Body of pancreas (tissue), 4 donors: Measurements from ENCODE around the gene GSE1. TPM values are rescaled to one million over a fixed set of nuclear protein-coding genes. Genes with fewer than 3 reads are reported as not detected.

Experiments used
- ATAC-seq: fragments of 150-250 bp; one replicate; pipeline ENCODE4 v1.9.1; 2016
- DNase-seq, 4 donors: peaks; one replicate each; pipeline ENCODE4 v3.0.0-alpha.2; 2019
- H3K27ac ChIP-seq, 4 donors: fragments of 200-600 bp; sonication (generic); 1 replicate in 3 of 4; 2 replicates in 1 of 4; pipeline versions ENCODE4 v1.5.1 to v1.6.1; 2016 to 2019; ENCODE audit warnings: mild to moderate bottlenecking in 1 of 4, mixed read lengths in 1 of 4, moderate library complexity in 1 of 4
- H3K27me3 ChIP-seq, 2 donors: fragments of 200-600 bp; sonication (generic); one replicate each; pipeline ENCODE4 v1.6.0; 2016; ENCODE audit warnings: mild to moderate bottlenecking in 1 of 2
- H3K36me3 ChIP-seq, 2 donors: fragments of 200-600 bp; sonication (generic); replicated peaks in 1 of 2; 2 replicates each; pipeline ENCODE4 v1.5.1; 2016; ENCODE audit warnings: low read depth in 2 of 2; ENCODE audit not compliant: insufficient read depth in 1 of 2
- H3K4me1 ChIP-seq: fragments of 200-600 bp; sonication (generic); one replicate; pipeline ENCODE4 v1.6.0; 2016
- H3K4me3 ChIP-seq, 2 donors: fragments of 200-600 bp; sonication (generic); 1 replicate in 1 of 2; 2 replicates in 1 of 2; pipeline ENCODE4 v1.5.1; 2016 to 2019
- H3K9me3 ChIP-seq, 3 donors: fragments of 200-600 bp; sonication (generic); 1 replicate in 2 of 3; 2 replicates in 1 of 3; pipeline ENCODE4 v1.5.1; 2016
- CTCF ChIP-seq, 7 experiments: fragments of 450-650 bp in 4 of 7; fragments of 200-600 bp in 3 of 7; sonication (generic) in 3 of 7; IDR thresholded peaks; one replicate each; pipeline ENCODE4 v1.5.1; 2016 to 2019; ENCODE audit warnings: antibody characterized with exemption in 7 of 7
- POLR2A ChIP-seq, 3 donors: fragments of 450-650 bp; IDR thresholded peaks; one replicate each; pipeline ENCODE4 v1.6.1; 2016; ENCODE audit warnings: antibody characterized with exemption in 3 of 3, mild to moderate bottlenecking in 2 of 3
- WGBS, 2 donors: methylation state at CpG; one replicate each; pipeline ENCODE4 v1.1.5; 2017; 5-methylcytosine and 5-hydroxymethylcytosine counted together
- intact Hi-C: fragments of 100-400 bp; cut with DNase I; formaldehyde crosslinking; loops from one replicate; pipeline ENCODE4 v1.15.1; 2023
- total RNA-seq, 2 donors: library from RNA; depleted of rRNA; stranded (reverse); fragments of >200 nt; gene quantifications; one replicate each; pipeline ENCODE4 v1.1.0, GENCODE V29; 2016

The GSE1 gene
- total RNA-seq, 2 donors from 2014 or later, result 76.5 to 221 TPM

- intact Hi-C loops, result no loop called here
- TF ChIP-seq CTCF (IDR thresholded peaks at IDR 0.05) (no peak), POLR2A (IDR thresholded peaks at IDR 0.05) (no peak)
- no peaks in the 10 kb centered on the region for H3K27me3 ChIP-seq
- peak in 1 of 4 donors; percentile 46 for DNase-seq
- no peak overlapping the region for H3K4me3 ChIP-seq
- no peaks in the 10 kb centered on the region for H3K36me3 ChIP-seq
- no peak overlapping the region for H3K27ac ChIP-seq
- H3K4me1 ChIP-seq, result no peaks in the 10 kb centered on the region
- no peak for ATAC-seq
- no peaks in the 10 kb centered on the region for H3K9me3 ChIP-seq
- 45 to 47% methylated on average over 14 of the region's 14 CpGs for WGBS, 2 donors
Measured at GRCh38 chr16:85697431-85697830, 84.3 kb downstream of the GSE1 start.

GRCh38 chr16:85698459-85698891 is 85.4 kb downstream of the GSE1 start:
- H3K9me3 ChIP-seq, result no peaks in the 10 kb centered on the region
- H3K27me3 ChIP-seq, result no peaks in the 10 kb centered on the region
- no peak overlapping the region for H3K4me3 ChIP-seq
- no peak overlapping the region for H3K27ac ChIP-seq
- intact Hi-C loops, result no loop called here
- WGBS, 2 donors, result 63 to 85% methylated on average over 3 to 7 of the region's 7 CpGs
- H3K4me1 ChIP-seq, result no peaks in the 10 kb centered on the region
- ATAC-seq (no peak), DNase-seq (no peak)
- TF ChIP-seq CTCF (IDR thresholded peaks at IDR 0.05), result no peak
- no peak for TF ChIP-seq POLR2A (IDR thresholded peaks at IDR 0.05)
- no peaks in the 10 kb centered on the region for H3K36me3 ChIP-seq

- Histone ChIP-seq H3K4me3 (no peak overlapping the region), H3K27me3 (no peaks in the 10 kb centered on the region), H3K4me1 (no peaks in the 10 kb centered on the region), H3K36me3 (no peaks in the 10 kb centered on the region), H3K27ac (no peak overlapping the region), H3K9me3 (no peaks in the 10 kb centered on the region)
- DNase-seq, result no peak
- TF ChIP-seq CTCF (IDR thresholded peaks at IDR 0.05) (no peak), POLR2A (IDR thresholded peaks at IDR 0.05) (no peak)
- intact Hi-C loops, result no loop called here
- 74 to 91% methylated on average over 7 to 12 of the region's 12 CpGs for WGBS, 2 donors
- no peak for ATAC-seq
Measured at GRCh38 chr16:85698935-85699558, 85.9 kb downstream of the GSE1 start.

GRCh38 chr16:85699628-85700027 is 86.5 kb downstream of the GSE1 start:
- TF ChIP-seq CTCF (IDR thresholded peaks at IDR 0.05) (no peak), POLR2A (IDR thresholded peaks at IDR 0.05) (no peak)
- DNase-seq, result peak in 2 of 4 donors; percentile 31 to 62
- WGBS, 2 donors, result 65 to 76% methylated on average over 6 to 7 of the region's 7 CpGs
- no peak for ATAC-seq
- Histone ChIP-seq H3K4me1 (no peaks in the 10 kb centered on the region), H3K36me3 (no peaks in the 10 kb centered on the region), H3K4me3 (no peak overlapping the region), H3K9me3 (no peaks in the 10 kb centered on the region), H3K27ac (no peak overlapping the region), H3K27me3 (no peaks in the 10 kb centered on the region)
- intact Hi-C loops, result no loop called here

- H3K9me3 ChIP-seq, result no peaks in the 10 kb centered on the region
- no peak overlapping the region for H3K27ac ChIP-seq
- H3K4me3 ChIP-seq, result no peak overlapping the region
- WGBS, 2 donors, result 89 to 93% methylated on average over 11 of the region's 11 CpGs
- intact Hi-C loops, result no loop called here
- no peaks in the 10 kb centered on the region for H3K36me3 ChIP-seq
- no peak for TF ChIP-seq CTCF (IDR thresholded peaks at IDR 0.05)
- TF ChIP-seq POLR2A (IDR thresholded peaks at IDR 0.05), result no peak
- DNase-seq (no peak), ATAC-seq (no peak)
- H3K4me1 ChIP-seq, result no peaks in the 10 kb centered on the region
- H3K27me3 ChIP-seq, result no peaks in the 10 kb centered on the region
Measured at GRCh38 chr16:85704011-85704410, 90.9 kb downstream of the GSE1 start.
